Urothelium cell line (cell line): ENCODE results near the gene RNU6-8.

ENCODE experiments used
- DNase-seq: peaks from one replicate; pipeline ENCODE4 v3.0.0; 2011; ENCODE audit warnings: low spot score, mixed read lengths
- FAIRE-seq: peaks from 2 replicates; lab custom pipeline; 2011; peaks lifted over from hg19 to GRCh38; lab: Jason Lieb, UNC

RNU6-8 gene

DNA sequence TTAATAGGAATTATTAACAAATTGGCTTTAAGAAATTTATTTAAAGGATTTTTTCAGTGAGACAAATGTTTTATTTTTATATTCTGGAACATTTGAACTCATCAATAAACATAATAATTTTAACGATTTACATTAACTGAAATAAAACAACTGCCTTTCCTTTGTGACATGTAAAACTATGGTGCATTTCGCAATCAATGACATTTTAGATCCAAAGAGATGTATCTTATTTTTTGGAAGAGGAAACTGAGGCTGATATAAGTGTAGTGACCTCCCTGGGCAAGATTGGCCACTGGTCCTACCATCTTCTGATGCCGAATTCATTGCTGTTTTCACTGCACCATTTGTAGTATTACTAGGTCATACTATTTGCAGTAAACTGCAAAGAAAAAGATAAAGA is 2.5 kb upstream of the RNU6-8 start:
- DNase-seq: no peak
- FAIRE-seq: no peak

DNA sequence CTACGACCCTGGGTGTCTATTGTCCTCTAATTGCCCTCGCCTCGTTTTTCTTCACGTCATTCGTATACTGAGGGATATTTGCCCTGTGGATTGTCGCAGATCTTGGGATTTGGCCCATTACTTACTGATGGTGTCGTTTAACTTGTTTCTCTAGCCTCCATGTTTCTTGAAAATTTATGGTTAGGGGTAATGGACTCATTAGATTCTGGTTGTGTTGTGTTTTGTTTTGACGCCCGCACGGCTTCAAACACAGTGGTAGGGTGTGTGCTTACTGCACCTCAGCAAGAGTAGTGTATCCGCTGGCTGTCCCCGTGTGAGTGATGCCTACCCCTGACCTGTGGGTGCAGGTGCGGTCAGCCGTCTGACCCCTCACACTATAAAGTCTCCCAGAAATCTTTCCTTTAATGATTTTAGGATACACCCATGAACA is 874 bp upstream of the RNU6-8 start:
- DNase-seq (no peak), FAIRE-seq (no peak)

DNA sequence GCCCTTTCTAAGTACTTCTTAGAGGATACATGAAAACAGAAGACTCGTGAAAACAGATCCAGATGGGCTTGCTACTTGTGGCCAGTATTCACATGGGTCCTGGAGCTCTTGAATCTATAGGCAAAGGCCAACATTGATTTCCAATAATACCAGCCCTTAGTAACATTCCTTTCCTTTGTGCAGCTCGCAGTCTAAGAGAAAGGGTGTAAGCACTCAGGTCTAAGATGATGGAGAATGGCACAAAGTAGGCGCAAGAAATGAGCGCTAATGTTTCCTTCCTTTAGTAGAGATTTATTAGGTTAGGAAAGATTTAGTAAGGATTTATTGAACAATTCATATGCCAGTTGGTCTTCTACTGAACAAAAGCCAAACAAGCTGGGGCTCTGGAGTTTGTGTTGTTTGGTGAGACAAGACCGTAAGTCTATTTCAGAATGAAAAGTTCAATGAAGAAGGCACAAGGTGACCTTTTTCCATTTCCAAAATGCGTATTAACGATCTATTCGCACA is 525 bp downstream of the RNU6-8 start:
- no peak for FAIRE-seq
- DNase-seq: no peak

DNA sequence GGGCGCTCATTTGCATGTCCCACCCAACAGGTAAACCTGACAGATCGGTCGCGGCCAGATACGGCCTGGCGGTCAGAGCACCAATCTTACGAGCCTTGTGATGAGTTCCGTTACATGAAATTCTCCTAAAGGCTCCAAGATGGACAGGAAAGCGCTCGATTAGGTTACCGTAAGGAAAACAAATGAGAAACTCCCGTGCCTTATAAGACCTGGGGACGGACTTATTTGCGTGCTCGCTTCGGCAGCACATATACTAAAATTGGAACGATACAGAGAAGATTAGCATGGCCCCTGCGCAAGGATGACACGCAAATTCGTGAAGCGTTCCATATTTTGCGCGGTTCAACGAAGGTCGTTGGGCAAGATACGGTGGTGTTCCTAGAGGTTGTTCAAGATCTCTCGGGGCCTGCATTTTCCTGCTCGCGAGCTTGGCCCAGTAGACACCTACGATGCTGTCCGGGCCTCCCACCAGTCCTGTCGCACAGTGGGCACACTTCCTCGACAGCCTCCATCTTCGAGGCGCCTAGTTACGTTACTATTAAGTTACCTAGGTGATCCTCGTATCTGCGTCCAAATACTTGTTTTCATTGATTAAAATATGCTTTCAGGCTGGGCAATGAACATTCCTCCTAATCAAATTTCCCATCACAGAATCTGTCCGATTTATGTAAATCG is 1.1 kb downstream of the RNU6-8 start, which contains the start of gene RNU6-7:
Gene RNU6-7 (plus strand): TSS at position 230 of the 675 bp plus-strand sequence.
- no peak for FAIRE-seq

DNA sequence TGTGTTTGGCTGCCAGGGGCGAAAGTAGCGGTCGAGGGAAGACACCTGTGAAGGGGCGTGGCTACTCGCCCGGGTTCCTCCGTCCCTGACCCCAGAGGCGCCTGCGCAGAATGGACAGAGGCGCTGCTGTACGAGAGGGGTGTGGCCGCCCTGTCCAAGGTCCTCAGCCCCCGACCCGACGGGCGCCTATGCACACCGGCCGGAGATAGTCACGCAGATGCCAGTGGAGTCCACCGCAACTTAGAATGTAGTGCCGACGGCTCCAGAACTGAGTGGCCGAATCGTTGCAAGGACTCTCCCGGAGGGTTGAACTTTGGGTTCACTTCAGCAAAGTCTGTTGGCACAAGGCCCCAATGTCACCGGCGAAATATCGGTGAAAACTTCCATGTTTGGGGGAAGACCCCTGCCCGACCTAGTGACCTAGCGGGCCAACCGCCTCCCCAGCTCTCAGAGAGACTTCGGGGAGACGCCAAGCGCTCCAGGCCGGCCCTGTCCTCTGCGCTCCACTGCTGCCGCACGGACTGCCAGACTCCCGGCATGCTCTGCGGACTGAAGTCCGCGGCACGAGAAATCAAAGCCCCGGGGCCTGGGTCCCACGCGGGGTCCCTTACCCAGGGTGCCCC is 1.8 kb downstream of the RNU6-8 start:
- peak; percentile 78 for DNase-seq
- no peak for FAIRE-seq

More for the DNA sequence above, 1.1 kb downstream of the RNU6-8 start, which contains the start of gene RNU6-7:
- no peak for DNase-seq

DNA sequence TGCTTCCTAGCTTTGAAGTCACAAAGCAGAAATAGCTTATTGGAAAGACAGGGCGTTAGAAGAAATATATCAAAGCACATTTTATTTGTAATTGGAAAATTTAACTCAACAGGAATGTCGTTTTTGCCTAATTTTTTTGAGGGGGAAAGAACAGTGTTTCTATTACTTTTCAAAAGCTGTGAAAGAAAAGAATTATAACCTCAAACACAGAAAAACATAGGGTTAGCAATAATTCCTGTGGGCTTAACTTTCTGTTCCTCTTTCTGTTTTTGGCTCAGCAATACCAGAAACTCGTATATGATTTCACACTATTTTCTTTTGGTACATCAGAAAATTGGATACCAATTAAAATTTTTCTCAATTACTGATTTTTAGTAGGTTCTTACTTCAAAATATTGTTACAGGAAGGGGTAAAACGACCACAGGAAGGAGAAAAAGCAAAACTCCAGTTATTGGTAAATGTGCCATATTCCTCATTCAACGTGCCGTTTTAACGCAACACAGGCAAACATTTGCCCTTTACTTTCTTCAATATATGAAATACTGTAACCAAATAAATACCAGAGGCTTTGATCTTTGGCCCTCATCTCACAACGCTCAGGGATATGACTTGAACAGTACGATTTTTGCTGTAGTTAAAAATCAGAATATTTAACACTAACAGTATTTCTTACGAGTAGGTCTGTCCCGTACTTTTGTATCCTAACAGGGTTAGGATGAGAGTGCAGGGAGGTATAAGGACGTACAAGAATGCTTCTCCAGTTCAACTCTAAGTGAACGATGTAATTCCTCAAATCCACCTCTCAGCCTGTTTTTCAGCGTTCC is 2.5 kb downstream of the RNU6-8 start:
- DNase-seq (no peak), FAIRE-seq (no peak)

DNA sequence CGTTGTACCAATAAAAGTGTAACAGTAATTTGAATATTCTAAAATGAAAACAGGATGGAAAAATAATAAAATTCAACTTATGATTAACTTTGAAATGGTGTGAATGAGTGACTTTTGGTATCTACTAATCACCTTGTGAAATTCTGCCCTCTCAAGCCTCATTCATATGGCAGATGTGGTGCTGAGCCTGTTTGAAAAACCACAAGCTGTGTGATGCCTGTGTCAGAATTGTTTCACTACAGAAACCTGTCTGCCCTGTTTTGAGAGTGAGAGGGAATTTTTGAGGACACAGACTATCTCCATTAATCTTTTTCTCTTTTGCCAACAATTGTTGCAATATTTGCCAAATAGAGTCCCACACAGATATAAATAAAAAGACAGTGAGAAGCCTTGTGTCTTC is 5.2 kb downstream of the RNU6-8 start:
- FAIRE-seq (no peak), DNase-seq (no peak)

DNA sequence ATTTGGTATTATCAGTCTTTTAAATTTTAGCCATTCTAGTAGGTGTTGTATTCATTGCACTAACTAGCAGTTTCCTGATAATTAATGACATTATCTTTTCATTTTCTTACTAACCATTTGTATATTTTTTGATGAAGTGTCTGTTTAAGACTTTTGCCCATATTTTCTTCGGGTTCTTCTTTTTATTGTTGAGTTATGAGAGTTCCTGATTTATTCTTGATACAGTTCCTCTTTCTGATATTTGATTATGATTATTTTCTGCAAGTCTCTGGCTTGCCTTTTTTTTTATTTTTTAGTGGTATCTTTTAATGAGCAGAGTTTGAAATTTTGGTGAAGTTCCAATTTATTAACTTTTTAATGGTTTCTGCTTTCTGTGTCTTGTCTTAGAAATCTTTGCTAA is 7.4 kb downstream of the RNU6-8 start:
- FAIRE-seq (no peak), DNase-seq (no peak)

DNA sequence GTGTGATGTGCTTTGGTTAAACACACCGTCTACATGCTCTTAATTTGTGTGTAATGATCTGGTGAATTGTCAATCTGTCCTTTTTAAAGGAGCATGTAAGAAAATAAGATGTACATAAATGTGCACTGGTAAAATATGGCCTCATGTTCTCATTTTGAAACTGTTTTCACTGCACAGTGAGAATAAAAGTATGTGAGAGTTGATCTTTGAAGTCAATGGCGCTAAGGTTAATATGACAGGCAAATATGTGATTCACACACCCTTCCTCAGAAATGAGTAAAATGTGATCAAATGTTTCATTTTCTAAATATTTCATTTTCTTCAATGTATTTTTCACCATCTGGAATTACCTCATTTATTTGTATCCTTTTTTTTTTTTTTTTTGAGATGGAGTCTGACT is 9.5 kb downstream of the RNU6-8 start:
- FAIRE-seq (no peak), DNase-seq (no peak)

DNA sequence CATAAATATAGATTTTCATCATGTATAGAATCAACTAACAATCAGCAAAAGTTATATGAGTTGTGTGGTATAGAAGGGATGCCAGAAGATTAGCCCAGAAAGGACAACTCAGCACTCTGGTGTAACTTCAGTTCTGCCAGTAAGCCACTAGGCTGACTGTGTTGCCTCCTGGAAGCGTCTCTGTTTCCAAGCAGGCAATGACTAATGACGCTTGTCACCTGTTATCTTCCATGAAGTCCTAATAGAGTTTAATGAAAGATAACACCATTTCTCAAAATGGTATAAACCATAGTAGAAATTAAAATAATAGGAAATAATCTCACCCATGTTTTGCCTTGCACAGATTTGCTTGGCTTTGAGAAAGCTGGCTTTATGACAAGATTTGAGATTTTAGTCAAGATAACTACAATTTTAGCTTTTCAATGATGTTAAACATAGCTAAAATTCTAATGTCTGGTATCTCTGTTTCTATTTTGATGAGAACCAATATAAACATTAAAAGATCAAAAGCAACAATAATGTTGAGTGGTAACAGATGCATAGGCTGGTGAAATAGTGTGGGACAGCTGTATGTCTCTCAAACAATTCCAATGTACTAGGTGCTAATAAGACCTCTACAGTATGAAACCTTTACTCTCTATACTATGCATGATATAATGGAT is 10.2 kb downstream of the RNU6-8 start:
- FAIRE-seq (no peak), DNase-seq (no peak)

DNA sequence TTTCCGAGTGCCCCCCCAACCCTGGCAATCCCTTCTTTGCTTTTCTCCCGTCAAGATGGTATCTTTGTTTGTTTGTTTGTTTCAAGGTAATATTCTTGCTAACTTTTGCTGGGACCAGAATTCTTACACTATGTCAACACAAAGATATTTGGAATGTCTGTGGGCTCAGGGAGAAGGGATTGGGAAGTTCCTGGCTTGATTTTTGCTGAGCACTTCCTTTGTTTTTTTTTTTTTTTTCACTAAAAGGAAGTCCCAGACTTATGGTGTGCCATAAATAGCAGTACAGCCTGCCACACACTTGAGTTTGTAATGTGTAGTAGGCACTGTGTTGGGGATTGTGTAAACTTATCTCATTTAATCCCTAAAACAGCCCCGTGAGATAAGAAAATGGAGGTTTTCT is 12.4 kb downstream of the RNU6-8 start:
- FAIRE-seq (no peak), DNase-seq (peak; percentile 18)

DNA sequence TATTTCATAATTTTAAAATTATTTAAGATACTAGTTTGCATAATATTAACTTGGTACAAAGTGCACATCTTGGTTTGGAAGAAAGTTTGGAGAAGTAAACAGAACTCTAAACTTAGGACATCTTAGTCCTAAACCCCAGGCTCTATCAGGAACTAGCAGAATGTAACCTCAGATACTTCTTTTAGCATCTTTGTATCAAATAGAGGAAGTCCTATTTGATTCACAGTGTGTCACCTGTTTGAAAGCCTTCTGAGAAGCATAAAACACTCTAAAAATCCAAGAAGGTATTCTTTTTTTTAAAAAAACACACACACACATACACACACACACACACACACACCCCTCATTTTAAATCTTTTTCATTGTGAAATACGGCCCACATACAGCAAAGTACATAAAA is 13.3 kb downstream of the RNU6-8 start:
- FAIRE-seq: no peak
- no peak for DNase-seq

DNA sequence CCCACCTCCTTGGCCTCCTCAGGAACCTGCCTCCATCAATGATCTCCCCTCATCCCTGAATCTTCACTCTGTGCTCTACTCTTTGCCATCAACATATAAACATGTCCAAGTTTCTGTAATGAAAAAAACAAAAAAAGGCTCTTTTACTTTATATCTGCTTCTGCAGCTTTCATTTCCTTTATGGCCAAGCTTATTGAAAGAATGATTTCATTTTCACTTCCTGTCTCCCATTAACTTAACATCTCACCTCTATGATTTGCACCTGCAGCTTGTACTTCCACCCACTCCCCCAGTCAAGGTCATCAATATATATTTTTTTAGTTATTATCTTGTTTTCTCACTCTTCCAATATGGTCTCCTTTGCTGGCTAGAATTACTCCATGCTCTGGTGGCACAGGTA is 16.8 kb downstream of the RNU6-8 start:
- no peak for FAIRE-seq

DNA sequence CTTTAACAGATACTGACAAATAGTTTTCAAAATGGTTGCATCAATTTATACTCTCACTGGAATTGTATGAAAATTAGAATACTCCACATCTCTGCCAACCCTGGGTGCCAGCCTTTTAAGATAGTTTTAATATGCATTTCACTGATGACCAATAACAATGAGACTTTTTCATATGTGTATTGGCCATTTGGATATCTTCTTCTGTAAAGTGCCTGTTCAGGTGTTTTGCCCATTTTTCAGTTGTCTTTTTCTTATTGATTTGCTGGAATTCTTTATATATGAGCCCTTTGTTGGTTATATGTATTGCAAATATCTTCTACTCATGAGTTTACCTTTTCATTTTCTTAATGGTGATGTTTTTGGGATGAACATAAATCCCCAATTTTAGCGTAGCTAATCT is 18.0 kb downstream of the RNU6-8 start:
- no peak for DNase-seq
- no peak for FAIRE-seq

More for the DNA sequence above, 16.8 kb downstream of the RNU6-8 start:
- DNase-seq: no peak

DNA sequence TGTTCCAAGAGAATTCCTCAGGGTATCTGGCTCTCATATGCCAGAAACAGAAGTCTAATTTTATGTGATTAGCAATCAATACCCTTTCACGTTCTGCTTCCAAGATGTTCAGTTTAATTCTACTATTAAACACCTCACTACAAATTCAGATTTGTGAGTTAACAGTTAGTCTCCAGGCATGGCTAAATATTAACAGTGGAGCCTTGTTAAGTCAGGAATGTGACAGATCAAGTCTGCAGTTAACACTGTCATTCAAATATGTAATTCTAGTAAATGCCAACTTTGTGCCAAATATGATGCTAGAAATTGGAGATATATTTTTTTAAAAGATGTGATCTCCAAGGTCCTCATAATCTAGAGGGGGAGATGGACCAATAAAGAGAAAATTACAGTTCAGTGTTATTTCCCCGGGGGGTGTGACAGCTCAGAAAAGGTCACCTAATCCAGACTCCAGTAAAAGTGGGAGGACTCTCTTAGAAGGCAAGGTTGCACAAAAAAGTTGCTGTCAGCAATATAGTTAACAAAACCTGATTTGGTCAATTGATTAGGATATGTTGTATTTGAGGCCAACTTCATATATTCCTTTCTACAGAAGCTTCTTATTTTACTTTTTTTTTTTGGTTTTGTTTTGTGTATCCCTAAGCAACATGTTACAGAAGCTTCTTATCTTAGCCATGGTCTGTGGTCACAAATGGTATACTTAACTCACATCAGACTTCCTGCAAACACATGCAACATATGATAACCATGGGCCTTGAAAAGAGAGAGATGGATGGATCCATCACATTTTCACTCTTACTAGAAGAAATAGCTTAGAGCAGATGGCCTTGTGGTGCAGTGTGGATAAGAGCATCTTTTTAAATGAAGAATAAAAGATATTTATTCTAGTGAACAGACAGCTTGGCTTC is 19.7 kb downstream of the RNU6-8 start:
- DNase-seq (no peak), FAIRE-seq (no peak)

DNA sequence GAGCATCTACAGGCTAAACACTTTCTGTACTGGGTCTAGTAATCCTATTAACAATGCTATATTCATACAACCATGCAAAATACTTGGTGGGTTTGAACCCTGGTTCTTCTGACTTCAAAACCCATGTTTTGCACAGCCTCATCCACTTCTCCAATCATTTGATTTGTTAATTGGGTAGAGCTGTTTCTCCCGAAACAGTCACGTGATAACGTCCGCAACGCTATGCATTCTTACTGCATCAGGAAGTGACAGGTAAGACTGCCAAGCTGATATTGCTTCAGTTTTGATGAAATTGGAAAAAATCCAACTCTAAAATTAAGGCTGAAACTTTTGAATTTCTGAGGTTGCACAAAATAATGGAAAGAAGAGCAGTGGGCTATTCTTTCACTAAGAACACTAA is 31.6 kb downstream of the RNU6-8 start:
- DNase-seq: no peak
- FAIRE-seq: no peak

DNA sequence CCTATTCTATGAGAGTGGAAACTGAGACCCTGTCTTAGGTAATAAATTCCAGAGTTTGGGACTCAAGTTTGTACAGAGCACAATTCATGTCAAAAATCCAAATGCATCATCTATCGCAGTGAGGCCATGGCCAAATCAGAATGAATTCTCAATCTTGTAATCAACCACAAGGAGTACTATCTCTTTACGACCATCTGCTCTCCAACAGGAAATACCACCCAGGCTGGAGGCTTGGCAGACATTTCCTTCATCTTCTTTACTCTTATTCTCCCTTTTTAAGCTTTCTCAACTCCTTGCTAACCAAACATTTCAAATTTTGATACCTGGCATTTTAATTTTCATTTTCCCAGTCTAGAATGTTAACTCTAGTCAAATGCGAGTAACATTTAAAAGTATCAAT is 33.9 kb downstream of the RNU6-8 start:
- DNase-seq (no peak), FAIRE-seq (no peak)

DNA sequence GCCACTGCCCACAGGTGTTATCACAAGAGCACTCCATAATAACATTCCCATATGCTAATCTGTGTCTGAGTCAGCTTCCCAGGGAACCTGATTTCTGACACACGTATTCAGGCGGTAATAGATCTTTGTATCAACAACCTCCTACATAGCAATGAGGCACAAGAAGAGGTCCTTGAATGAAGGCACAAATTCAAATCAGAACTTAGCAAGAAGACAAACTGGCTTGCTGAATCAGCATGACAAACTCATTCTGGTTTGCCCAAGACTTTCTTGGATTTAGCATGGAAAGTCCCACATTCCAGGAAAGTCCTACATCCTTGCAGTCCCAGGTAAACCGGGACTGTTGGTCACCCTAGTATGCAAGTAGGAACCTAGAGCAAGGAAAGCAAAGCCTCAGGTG is 35.2 kb downstream of the RNU6-8 start:
- DNase-seq: no peak
- FAIRE-seq: no peak

DNA sequence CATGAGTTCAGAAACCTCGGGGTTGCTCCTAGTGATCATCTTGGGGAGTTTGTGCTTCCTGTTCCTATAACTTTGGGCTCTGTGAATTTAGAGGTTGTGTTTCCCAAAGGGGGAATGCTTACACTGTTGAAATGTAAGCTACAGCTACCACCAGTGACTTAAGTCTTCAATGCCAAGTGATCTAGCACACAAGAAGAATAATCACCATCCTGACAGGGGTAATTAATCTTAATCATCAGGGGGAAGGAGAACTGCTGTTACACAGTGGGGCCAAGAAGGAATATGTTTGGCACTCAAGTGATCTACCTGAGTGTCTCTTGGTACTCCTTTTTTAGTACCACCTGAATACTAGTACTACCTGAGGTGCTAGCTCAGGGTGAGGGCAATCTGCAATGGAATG is 36.1 kb downstream of the RNU6-8 start:
- FAIRE-seq: no peak
- no peak for DNase-seq

DNA sequence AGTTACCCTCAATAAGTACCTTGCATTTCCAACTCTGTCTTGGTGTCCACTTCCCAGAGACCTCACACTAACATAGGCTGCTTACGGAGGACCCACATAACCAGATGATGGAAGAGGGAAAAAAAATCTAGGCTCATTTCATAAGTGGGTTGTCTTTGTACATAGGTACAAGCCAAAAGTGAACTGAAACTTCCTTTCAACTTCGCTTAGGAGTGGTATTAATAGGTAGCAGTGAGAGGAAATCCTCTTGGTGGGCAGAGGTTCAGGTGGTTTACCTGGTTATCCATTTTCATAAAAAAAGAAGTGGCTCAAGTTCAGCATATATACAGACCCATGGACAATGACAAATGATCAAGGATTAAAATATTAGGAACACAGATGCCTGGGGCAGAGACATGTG is 37.0 kb downstream of the RNU6-8 start:
- no peak for DNase-seq
- no peak for FAIRE-seq
